Psoas muscle (tissue), 8 donors: Measurements from ENCODE around the gene PSMD8. TPM values are rescaled to one million over a fixed set of nuclear protein-coding genes. Genes with fewer than 3 reads are reported as not detected.

Experiments used
- ATAC-seq, 4 donors: fragments of 200-7000 bp; cut with Tn5 transposase; one replicate each; pipeline ENCODE4 v1.9.1; 2020; ENCODE audit warnings: moderate library complexity in 3 of 4, mild to moderate bottlenecking in 2 of 4
- DNase-seq, 2 donors: peaks; one replicate each; pipeline ENCODE4 v3.0.0-alpha.2; 2020
- H3K27ac ChIP-seq: fragments of 200-600 bp; one replicate; pipeline ENCODE4 v1.8.0; 2022
- H3K27me3 ChIP-seq, 3 donors: fragments of 200-600 bp in 1 of 3; one replicate each; pipeline versions ENCODE4 v1.6.1 to v1.8.0; 2013 to 2022; ENCODE audit warnings: low read length in 2 of 3, mild to moderate bottlenecking in 2 of 3, moderate library complexity in 1 of 3; ENCODE audit not compliant: insufficient read depth in 3 of 3
- H3K36me3 ChIP-seq, 2 donors: fragments of 200-600 bp in 1 of 2; one replicate each; pipeline versions ENCODE4 v1.6.1 to v1.8.0; 2013 to 2022; ENCODE audit warnings: low read depth in 1 of 2, mild to moderate bottlenecking in 1 of 2, moderate library complexity in 1 of 2; ENCODE audit not compliant: insufficient read depth in 1 of 2
- H3K4me1 ChIP-seq: fragments of 200-600 bp; one replicate; pipeline ENCODE4 v1.8.0; 2022
- H3K4me3 ChIP-seq: fragments of 200-600 bp; one replicate; pipeline ENCODE4 v1.8.0; 2022; ENCODE audit warnings: mild to moderate bottlenecking
- H3K9me3 ChIP-seq: fragments of 200-600 bp; one replicate; pipeline ENCODE4 v1.8.0; 2022
- CTCF ChIP-seq: fragments of 200-600 bp; IDR thresholded peaks from one replicate; pipeline ENCODE4 v1.8.0; 2022; ENCODE audit warnings: antibody characterized with exemption
- WGBS, 3 donors: extraction: QIAGEN DNeasy Blood & Tissue Kit; methylation state at CpG; one replicate each; pipeline versions ENCODE4 v1.1.6 to v1.1.7; 2013; 5-methylcytosine and 5-hydroxymethylcytosine counted together
- intact Hi-C, 2 donors: fragments of 100-400 bp; cut with DNase I; formaldehyde crosslinking; loops; one replicate each; pipeline versions ENCODE4 v1.11.0 to v1.14.2; 2022
- polyA plus RNA-seq, 3 donors: library from polyadenylated mRNA; stranded (reverse); fragments of 200-250 nt; gene quantifications; one replicate each; pipeline ENCODE4 v1.2.3, GENCODE V29; 2013
- total RNA-seq, 4 donors: library from RNA; stranded (reverse); fragmentation: NEBNext Ultra II Directional in 2 of 4; extraction: Animal tissue kit (Norgen Biotek cat#: 25700) in 2 of 4; gene quantifications; one replicate each; pipeline versions ENCODE4 v1.2.1 to v1.2.4, GENCODE V29; 2021 to 2023
- donor health status: healthy with polysubstance abuse.
- donor health status: DM: no; HTN: no; CAD: no; lungs with moderate emphysema.
- donor health status: Bipolar disorder and iron deficiency.
- donor health status: healthy.
- donor health status: DM: yes; HTN: yes; CAD: no.
- donor health status: DM: no; HTN: no; CAD: no.
- donor health status: DM: no; HTN: no; CAD: no.
- donor health status: DM: yes; HTN: yes; CAD: no.

Gene PSMD8
- total and polyA plus RNA-seq, 7 donors = 348 to 1,414 (median 791) TPM

DNA sequence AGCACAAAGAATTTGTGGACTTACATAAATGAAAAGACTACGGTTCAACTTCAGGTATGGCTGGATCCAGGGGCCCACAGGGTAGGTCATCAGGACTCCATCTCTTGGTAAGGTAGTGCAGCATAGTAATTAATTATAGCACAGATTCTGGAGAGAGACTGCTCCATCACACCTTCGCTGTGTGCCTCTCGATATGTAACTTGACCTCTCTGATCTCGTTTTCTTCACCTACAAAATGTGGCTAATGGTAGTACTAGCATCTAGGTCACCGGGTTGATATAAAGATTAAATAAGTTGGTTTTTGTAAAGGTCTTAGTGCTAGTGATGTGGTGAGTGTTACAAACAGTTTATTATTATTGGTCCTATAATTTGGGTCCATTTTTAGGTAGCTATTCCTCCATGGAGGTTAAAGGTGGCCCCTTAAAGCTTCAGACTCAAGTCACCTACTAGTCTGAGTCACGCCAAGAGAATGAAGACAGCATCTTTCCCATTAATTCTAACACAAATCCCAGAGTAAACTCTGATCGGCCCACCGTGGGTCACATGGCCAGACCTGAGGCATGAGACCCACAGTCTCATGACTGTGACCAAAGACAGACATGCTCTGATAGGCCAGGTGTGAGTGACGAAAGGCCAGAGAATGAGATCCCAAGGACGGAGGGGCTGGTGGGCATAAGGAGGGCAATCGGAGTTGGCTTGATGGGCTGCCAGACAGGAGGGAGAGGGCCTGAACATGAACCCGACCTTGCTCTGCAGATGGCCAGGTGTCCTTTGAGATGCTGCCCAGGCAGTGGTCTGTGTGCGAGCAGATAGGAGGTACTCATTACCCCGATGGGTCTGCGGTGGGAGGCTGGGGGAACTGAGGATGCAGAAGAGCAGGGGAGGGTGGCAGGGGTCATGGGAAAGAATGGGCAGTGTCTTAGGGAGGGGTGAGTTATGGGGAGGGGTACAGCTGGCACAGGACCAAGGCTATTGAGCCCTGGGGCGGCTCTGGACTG lies 18.3 kb upstream of the PSMD8 start:
- H3K27me3 ChIP-seq = peaks cover 0 to 43% (median 20%) of the 10 kb centered on the region in 3 donors
- H3K4me1 ChIP-seq = no peaks in the 10 kb centered on the region
- WGBS, 3 donors = 73 to 77% (median 74%) methylated on average over 16 of the region's 16 CpGs
- H3K4me3 ChIP-seq = no peak overlapping the region
- DNase-seq = no peak
- H3K27ac ChIP-seq = no peak overlapping the region
- intact Hi-C loops = no loop called here
- TF ChIP-seq CTCF = no peak
- no peaks in the 10 kb centered on the region for H3K36me3 ChIP-seq
- no peak for ATAC-seq
- H3K9me3 ChIP-seq = no peaks in the 10 kb centered on the region

DNA sequence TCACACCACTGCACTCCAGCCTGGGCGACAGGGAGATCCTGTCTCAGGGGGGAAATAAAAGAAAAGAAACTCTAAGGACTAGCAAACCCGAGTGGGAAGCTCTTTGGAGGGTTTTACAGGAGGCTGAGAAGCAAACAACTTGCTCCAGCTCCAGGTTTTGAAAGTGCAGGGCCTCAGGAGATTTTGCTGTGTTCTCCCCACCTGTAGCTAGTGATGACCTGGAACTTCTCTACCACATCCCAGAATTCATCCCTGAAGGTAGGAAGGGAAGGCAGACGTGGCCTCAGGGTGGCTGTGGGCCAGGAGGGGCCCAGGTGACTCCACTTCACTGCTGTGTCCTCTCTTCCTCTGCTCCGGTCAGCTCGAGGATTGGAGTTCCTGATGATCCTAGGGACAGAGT lies 16.3 kb upstream of the PSMD8 start:
- Histone ChIP-seq H3K36me3 (no peaks in the 10 kb centered on the region), H3K4me3 (no peak overlapping the region), H3K4me1 (peaks cover 11% of the 10 kb centered on the region), H3K27me3 (peaks cover 0 to 33% (median 16%) of the 10 kb centered on the region in 3 donors), H3K9me3 (no peaks in the 10 kb centered on the region), H3K27ac (no peak overlapping the region)
- TF ChIP-seq CTCF = no peak
- ATAC-seq = no peak
- intact Hi-C loops = no loop called here
- DNase-seq = no peak
- WGBS, 3 donors = 28 to 35% (median 31%) methylated on average over 3 to 5 of the region's 5 CpGs

- peaks cover 0 to 33% (median 16%) of the 10 kb centered on the region in 3 donors for H3K27me3 ChIP-seq
- H3K36me3 ChIP-seq = no peaks in the 10 kb centered on the region
- H3K27ac ChIP-seq = no peak overlapping the region
- H3K4me1 ChIP-seq = peaks cover 12% of the 10 kb centered on the region
- TF ChIP-seq CTCF = no peak
- intact Hi-C loops = no loop called here
- no peaks in the 10 kb centered on the region for H3K9me3 ChIP-seq
- no peak for ATAC-seq
- no peak for DNase-seq
- 39 to 44% (median 44%) methylated on average over 17 to 18 of the region's 18 CpGs for WGBS, 3 donors
- H3K4me3 ChIP-seq = no peak overlapping the region
Observed at GRCh38 chr19:38359242-38360021, 14.9 kb upstream of the PSMD8 start.

GRCh38 chr19:38360351-38360750 lies 14.0 kb upstream of the PSMD8 start:
- peaks cover 0 to 41% (median 16%) of the 10 kb centered on the region in 3 donors for H3K27me3 ChIP-seq
- peaks cover 12% of the 10 kb centered on the region for H3K4me1 ChIP-seq
- no peak for TF ChIP-seq CTCF
- 58 to 64% (median 63%) methylated on average over 9 of the region's 9 CpGs for WGBS, 3 donors
- no peak for ATAC-seq
- no peak overlapping the region for H3K4me3 ChIP-seq
- H3K27ac ChIP-seq = no peak overlapping the region
- H3K36me3 ChIP-seq = no peaks in the 10 kb centered on the region
- no peaks in the 10 kb centered on the region for H3K9me3 ChIP-seq
- DNase-seq = no peak
- intact Hi-C loops = no loop called here
